ENCODE data around the gene MAP3K19.
A peak's percentile ranks its signal among the peaks of the same experiment; 100 is the strongest.
"Not testable (repeated sequence)": the region's sequence is repeated elsewhere in the genome, so short reads cannot be mapped to it uniquely, and the experiment has no call there.

MAP3K19 gene

GRCh38 chr2:135052042-135052876 is 5.0 kb upstream of the MAP3K19 start, which contains the start of gene RAB3GAP1:
TSS of gene RAB3GAP1 (plus strand) at chr2:135052292. CDS start at chr2:135052308, 16 bp downstream.
- DNase-seq = peak; percentile 96

DNA sequence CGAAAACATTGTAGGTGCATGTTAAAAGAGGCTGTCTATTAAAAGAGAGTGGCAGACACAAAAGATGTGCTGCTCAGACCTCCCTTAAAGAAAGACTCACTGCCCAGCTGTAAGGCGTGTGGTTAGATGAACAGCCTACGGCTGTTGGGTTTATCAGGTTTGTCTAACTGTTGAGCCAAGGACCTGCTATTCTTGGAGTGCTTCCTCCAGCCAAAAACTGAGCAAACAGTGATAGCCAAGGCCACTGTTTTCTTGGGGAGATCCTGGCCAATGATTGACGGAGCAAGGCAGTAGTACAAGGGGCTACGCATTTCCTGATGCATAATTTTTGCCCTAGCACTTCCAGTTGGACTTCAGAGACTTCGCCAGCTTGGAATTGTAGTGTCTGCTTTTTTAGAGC is 3.4 kb upstream of the MAP3K19 start:
- DNase-seq = peak; percentile 27

GRCh38 chr2:135050132-135050531 is 2.9 kb upstream of the MAP3K19 start:
- no peak for DNase-seq

DNA sequence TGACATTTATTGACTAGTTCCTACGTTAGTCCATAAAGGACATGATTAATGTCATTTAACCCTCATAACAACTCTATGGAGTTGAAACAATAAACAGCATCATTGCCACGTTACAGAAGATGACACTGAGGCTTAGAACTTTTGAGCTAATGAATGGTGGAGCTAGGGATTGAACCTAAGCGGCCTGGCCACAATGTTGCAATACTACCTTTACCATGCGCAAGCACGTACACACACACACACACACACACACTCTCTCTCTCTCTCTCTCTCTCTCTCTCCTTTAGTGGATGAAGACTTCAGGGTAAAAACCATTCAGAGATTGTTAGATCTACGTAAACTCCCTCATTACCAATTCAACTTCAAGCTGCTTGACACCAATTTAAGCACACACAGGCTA is 875 bp upstream of the MAP3K19 start:
- no peak for DNase-seq

DNA sequence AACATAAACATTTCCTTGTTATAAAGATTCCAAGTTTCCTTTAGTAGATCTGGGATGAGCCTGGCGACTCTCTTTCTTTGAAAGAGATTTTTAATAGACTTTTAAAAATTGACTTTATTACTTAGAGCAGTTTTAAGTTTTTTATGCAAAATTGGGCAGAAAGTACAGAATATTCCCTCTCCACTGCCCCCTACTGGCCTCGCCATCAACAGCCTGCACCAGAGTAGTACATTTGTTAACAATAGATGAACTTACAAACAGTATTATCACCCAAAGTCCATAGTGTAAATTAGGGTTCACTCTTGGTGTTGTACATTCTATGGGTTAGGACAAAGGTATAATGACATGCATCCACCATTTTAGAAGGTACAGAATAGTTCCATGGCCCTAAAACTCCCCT is 3.9 kb downstream of the MAP3K19 start:
- peak; percentile 33 for DNase-seq

DNA sequence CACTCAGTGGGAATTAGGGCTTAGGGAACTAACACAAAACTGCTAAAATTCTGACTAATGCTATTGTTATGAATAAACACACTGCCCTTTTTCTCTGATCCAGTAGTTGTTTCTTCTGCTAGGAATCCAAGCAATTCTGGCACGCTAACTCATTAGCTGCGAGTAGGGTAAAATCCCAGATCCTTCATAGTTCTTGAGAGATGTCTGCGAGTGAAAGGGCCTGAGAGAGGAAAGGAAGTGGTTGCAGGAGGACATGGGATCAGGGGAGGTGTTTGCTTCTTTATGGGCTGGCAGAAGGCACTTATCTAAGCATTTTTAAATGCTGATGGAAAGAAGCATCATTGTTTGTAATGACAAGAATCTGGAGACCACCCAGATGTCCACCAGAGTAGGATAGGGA is 9.4 kb downstream of the MAP3K19 start:
- no peak for DNase-seq

DNA sequence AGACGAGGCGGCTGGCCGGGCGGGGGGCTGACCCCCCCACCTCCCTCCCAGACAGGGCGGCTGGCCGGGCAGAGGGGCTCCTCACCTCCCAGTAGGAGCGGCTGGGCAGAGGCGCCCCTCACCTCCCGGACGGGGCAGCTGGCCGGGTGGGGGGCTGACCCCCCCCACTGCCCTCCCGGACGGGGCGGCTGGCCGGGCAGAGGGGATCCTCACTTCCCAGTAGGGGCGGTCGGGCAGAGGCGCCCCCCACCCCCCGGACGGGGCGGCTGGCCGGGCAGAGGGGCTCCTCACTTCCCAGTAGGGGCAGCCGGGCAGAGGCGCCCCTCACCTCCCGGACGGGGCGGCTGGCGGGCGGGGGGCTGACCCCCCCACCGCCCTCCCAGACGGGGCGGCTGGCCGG is 14.0 kb downstream of the MAP3K19 start:
- DNase-seq = not testable (repeated sequence)

DNA sequence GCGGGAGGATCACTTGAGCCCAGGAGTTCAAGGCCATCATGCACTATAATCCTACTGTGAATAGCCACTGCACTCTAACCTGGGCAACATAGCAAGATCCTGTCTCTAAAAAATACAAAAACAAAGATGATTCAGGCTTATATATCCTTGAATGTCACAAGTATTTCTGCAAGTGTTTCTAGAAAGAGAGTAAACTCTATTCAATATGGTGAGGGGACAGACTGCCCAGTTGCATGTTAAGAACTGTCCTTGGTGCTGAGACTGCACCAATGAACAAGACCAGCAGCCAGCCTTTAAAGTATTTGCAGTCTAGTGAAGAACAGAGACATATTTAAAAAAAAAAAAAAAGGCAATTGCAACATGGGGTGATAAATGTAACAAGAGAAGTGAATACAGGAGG is 16.4 kb downstream of the MAP3K19 start:
- DNase-seq = peak; percentile 67

DNA sequence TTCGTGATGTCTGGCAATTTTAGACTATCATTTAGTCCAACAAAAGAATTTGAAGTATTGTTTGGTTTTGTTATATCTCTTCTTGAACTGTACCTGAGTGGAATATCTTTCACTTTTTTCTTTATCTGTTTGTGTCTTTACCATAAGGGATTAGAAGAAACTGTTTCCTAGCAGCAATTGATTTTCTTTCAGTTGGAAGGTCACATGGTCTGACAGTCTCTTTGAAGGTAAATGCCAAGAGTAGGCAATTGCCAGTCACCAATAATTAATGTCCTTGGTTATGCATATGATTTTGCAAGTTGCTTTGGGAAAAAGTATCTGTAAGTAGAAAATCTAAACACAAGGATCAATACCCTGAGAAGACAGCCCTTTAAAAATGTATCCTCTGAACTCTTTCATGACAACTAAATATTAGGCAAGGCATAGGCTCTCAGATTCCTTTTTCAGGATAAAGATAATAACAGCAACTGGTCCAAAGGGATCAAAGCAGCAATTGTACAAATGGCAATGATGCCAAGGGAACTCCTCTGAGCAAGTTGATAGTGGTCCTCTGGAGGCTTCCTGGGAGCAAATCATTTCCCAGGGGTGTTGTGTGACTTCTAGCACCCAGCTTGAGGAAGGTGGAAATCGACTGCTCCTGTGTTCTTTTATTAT is 17.6 kb downstream of the MAP3K19 start:
- no peak for DNase-seq

DNA sequence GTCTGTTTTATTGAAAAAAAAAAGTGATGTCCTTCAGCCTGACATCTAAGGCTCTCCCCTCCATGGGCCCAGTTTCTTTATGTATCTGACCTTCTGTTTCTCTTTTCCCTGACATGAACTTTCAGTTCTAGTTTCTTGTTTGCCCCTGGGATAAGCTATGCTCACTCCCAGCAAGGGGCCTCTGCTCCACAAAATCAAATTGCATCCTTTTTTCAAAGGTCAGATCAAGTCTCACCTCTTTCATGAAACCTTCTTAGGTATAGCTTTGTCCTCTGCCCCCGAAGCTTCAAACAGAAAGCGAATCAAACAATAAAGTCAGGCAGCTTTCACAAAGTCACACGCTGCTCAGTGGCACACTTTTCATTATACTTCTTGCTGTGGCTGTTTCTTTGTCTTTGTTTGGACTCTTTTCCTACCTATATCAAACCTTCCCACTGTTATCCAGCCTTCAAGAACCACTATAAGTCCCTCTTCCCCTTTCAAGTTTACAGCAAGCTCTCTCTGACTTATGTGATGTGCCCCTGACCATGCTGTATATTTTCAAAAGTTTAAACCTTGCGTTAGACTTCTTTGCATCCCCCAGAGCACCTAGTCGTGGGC is 23.3 kb downstream of the MAP3K19 start:
- DNase-seq = no peak

DNA sequence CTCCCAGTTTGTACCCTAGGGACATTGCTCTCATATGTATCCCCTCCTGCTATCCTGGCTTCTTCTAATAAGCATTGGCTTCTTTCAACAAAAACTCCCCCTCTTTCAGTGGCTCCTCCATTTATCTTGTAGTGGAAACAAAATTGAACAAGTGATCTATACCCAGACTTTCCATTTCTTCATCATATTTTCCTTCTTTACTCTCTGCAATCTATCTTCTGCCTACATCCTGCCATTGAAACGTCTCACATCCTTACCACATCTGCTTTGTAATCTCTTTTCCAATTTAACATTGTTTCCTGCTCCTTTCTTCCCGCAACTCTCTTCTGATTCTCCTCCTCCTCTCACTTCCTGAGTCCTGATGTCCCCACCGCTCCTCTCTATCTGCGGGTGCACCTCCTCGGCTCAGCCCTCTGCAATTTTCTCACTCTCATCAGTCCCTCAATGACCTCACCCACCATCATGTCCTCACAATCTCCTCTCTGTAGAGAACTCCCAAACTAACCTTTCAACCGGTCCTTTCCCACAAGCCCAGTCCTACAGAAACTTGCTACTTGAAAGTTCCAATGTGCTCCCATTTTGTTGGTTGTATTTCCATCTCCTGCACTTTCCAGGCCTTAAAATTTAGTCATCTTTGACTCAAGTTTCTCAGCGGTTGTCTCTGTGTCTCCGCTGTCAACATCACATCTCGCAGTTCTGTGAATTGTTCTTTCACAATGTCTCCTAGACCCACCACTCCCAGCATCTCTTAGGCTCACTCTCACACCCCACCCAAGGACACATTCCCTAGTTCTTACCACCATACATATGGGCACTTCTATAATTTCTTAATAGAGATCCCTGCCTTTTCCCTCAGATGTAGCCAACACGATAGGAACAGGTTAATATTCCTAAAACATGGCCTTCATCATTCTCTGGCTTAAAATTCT is 24.0 kb downstream of the MAP3K19 start:
- DNase-seq = no peak

DNA sequence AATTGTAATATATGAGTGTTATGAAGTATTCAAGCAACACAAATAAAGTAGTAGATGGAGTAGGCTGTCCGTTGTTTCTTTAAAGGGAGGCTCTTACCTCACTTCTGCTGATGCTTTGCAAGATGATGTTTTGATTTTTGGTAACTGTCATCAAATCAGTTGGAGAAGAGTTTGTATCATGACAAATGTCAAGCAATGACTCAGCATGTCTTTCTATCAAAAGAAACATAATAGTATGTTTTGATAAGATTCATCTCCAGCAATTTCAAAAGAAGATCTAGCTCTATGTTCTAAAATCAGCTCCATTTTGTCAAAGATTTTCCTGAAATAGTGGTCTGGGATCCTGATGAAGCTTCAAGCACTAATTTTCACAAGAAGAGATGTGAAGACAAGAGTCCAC is 25.6 kb downstream of the MAP3K19 start:
- DNase-seq = no peak

DNA sequence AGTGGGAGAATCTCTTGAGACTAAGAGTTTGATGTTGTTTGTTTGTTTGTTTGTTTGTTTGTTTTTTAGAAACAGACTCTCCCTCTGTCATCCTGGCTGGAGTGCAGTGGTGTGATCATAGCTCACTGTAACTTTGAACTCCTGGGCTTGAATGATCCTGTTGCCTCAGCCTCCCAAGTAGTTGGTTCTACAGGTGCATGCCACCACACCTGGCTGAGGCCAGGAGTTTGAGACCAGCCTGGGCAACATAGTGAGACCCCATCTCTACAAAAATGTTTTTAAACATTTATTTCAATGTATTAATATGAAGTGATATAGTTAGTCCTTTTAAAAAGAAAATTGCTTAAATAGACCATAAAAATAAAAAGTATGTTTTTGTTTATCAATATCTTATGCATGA is 35.6 kb downstream of the MAP3K19 start:
- no peak for DNase-seq

DNA sequence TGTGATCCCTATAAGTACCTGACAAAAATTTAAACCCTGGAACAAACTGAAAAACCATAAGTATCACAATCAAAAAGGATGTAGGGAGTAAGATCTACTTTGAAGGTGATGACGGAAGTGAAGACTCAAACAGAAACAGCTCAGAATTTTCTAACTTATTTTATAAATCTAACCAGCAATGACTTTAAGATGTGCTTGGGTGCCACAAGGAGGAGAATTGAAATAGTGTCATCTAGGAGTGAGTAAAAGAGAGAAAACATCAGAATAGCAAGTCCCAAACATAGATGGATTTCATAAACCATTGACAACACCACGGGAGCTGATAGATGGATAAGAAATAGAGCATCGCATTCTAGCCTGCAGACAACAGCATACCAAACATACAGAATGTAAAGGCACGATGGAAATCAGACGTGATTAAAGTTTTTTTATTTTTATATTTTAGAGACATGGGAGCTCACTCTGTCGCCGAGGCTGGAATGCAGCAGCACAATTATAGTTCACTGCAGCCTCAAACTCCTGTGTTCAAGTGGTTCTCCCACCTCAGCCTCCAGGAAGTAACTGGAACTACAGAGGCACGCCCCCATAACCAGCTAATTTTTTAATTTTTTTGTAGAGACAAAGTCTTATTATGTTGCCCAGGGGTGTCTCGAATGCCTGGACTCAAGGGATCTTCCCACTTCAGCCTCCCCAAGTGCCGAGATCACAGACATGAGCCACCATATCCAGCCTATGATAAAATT is 36.9 kb downstream of the MAP3K19 start:
- no peak for DNase-seq

DNA sequence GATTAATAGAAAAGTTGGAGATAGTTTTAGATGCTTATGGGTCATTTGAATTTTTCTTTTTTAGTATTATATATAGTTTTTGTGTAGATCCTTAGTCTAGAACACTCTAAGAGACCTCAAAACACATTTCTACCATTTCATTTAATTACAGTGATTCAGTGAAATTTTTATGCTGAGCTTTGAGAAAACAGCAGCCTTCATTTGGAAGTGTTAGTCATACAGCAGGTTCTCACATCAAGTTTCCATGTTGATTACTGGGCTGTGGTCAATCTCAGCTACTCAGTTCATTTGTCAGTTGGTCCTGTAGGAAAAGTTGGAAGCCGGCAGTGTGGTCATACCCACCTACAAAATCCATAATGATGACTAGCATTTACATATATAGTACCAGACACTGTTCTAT is 37.9 kb downstream of the MAP3K19 start:
- DNase-seq = no peak

GRCh38 chr2:135005753-135006152 is 41.5 kb downstream of the MAP3K19 start:
- DNase-seq = no peak

GRCh38 chr2:135004005-135004746 is 43.1 kb downstream of the MAP3K19 start:
- peak; percentile 86 for DNase-seq

- no peak for DNase-seq
These were observed 44.4 kb downstream of the MAP3K19 start for GRCh38 chr2:135002836-135003235.

DNA sequence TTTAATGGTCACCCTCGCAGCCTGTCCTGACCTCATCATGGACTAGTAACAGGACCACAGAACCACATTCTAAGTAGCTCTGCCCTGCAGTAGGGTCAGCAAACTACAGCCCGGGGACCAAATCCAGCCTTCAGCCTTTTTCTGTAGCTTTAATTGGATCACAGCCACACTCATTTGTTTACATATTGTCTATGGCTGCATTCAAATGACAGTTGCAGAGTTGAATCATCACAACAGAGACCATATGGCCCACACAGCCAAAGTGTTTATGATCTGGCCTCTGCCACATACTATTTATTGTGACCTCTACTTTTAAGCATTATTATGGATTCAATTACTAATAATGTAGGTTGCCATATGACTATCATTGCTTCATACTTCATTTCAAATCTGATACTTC is 47.7 kb downstream of the MAP3K19 start:
- DNase-seq = no peak

GRCh38 chr2:134988994-134989605 is 58.1 kb downstream of the MAP3K19 start:
- DNase-seq = peak; percentile 71

GRCh38 chr2:134985061-134985460 is 62.2 kb downstream of the MAP3K19 start:
- DNase-seq = no peak

All from hematopoietic multipotent progenitor cell treated with erythropoietin and hydrocortisone succinate and interleukin-3 and kit ligand, for 4 days (in vitro differentiated cells).